KOPT-K1 (cell line): ENCODE data around the gene PTPRG.
"Not testable (repeated sequence)": the region's sequence is repeated elsewhere in the genome, so short reads cannot be mapped to it uniquely, and the experiment has no call there.

Source experiments
- H3K27ac ChIP-seq: fragments of 200-600 bp; sonication (generic); 2 replicates; pipeline ENCODE4 v1.5.1; 2016; ENCODE audit warnings: antibody characterized with exemption, mild to moderate bottlenecking, low read depth, low read length; ENCODE audit not compliant: poor library complexity, severe bottlenecking
- H3K36me3 ChIP-seq: fragments of 200-600 bp; sonication (generic); 2 replicates; pipeline ENCODE4 v1.5.1; 2017; ENCODE audit warnings: antibody characterized with exemption, mild to moderate bottlenecking, low read length, moderate library complexity; ENCODE audit not compliant: insufficient read depth
- H3K9me3 ChIP-seq: fragments of 200-600 bp; sonication (generic); 2 replicates; pipeline ENCODE4 v1.5.1; 2017; ENCODE audit warnings: antibody characterized with exemption, low read length, mild to moderate bottlenecking; ENCODE audit not compliant: insufficient read depth, poor library complexity, severe bottlenecking

The PTPRG gene

DNA sequence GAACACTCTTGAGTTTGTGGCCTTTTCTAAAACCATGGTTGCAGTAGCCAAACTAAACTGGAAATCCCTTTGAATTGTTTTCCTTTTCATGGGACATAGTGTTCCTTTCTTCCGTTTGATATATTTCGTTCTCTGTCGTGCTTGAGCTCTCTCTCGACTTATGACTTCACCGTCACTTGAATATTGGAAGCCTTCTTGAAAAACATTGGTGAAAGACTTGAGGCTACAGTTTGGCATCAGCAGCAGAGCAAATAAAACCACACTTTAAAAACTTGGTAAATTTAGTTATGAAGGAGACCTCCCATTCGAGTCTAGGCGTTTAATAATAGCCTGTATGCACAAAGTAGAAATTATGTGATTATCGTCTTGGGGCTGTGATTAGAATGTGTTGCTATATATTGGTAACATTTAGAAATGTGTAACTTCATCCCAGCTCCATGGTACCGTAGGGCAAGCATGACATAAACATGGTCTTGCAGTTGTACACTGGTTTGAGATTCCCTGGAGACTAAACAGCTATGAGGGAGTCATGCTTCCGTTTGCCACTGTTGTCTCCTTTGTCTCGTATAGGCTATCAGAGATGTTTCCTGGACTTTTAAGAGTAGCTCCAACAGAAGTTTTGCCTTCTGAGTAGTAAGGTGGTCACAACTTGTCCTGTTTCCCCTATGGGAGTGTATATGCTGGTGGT, 122.3 kb downstream of the PTPRG start:
- H3K9me3 ChIP-seq: no peaks in the 10 kb centered on the region
- H3K36me3 ChIP-seq: no peaks in the 10 kb centered on the region
- no peak overlapping the region for H3K27ac ChIP-seq

GRCh38 chr3:61684386-61684785, 123.0 kb downstream of the PTPRG start:
- Histone ChIP-seq H3K36me3 (no peaks in the 10 kb centered on the region), H3K9me3 (no peaks in the 10 kb centered on the region), H3K27ac (no peak overlapping the region)

DNA sequence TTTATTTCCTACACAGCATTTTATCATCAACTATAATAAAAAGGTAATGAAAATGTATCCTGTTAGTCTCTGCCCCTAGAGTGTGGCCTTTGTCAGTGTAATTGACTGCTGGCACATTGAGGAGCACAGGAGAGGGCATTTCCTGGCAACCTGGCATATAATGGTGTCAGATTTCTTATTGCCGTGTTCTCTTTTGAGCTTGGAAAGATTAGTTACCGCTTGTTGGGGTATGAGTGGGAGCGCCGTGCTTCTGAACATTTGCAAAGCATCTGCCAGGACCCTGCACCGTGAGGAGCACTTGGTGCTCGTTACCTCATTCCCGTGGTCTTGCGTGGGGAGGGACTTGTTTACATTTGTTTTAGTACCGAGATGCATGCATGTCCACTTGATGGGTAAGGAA, 124.4 kb downstream of the PTPRG start:
- Histone ChIP-seq H3K27ac (no peak overlapping the region), H3K9me3 (no peaks in the 10 kb centered on the region), H3K36me3 (no peaks in the 10 kb centered on the region)

- H3K36me3 ChIP-seq: no peaks in the 10 kb centered on the region
- H3K27ac ChIP-seq: no peak overlapping the region
- H3K9me3 ChIP-seq: no peaks in the 10 kb centered on the region
Observed at GRCh38 chr3:61686228-61686648, 124.9 kb downstream of the PTPRG start.

DNA sequence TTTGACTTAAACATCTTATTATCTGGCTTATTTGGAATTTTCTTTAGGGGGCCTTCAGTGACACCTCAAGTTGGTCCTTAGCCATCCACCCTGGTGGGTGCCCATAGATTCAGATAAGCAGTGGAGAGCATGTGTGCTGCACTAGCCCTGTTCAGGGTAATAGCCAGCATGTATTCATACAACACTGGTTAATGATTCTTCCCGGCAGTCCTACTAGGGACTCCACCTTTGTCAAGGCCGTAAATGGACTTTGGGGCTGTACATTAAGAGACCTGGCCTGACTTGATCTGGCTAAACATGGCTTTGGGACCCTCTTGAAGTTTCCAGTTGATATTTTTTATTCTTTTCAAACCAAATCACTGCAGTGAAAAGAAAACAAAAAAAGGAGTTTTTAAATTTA, 125.8 kb downstream of the PTPRG start:
- H3K9me3 ChIP-seq: no peaks in the 10 kb centered on the region
- no peak overlapping the region for H3K27ac ChIP-seq
- H3K36me3 ChIP-seq: no peaks in the 10 kb centered on the region

GRCh38 chr3:61687663-61688306, 126.4 kb downstream of the PTPRG start:
- Histone ChIP-seq H3K27ac (no peak overlapping the region), H3K36me3 (no peaks in the 10 kb centered on the region), H3K9me3 (no peaks in the 10 kb centered on the region)

GRCh38 chr3:61688307-61688984, 127.1 kb downstream of the PTPRG start:
- no peak overlapping the region for H3K27ac ChIP-seq

GRCh38 chr3:61690016-61690415, 128.6 kb downstream of the PTPRG start:
- no peaks in the 10 kb centered on the region for H3K36me3 ChIP-seq
- H3K9me3 ChIP-seq: no peaks in the 10 kb centered on the region
- no peak overlapping the region for H3K27ac ChIP-seq

More at GRCh38 chr3:61688307-61688984, 127.1 kb downstream of the PTPRG start:
- Histone ChIP-seq H3K36me3 (no peaks in the 10 kb centered on the region), H3K9me3 (no peaks in the 10 kb centered on the region)

GRCh38 chr3:61691466-61691865, 130.1 kb downstream of the PTPRG start:
- H3K27ac ChIP-seq: no peak overlapping the region
- no peaks in the 10 kb centered on the region for H3K9me3 ChIP-seq
- no peaks in the 10 kb centered on the region for H3K36me3 ChIP-seq

DNA sequence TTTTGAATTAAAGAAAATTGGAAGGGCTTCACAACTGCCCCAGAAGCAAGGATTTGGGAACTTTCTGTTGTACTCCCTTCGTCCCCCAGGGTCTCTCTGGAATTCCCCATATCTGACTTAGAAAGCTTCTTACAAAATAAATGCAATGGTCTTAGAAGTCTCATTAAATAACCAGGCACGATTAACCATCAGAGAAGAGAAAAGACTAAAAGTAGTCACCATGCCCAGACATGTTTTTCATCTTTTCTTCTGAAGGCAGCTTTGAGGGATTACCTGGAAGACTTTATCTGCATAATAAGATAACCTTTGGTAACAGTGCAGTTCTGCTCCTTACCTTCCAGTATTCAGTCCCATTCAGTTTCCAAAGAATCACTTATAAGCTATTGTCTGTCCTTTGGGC, 135.9 kb downstream of the PTPRG start:
- Histone ChIP-seq H3K36me3 (no peaks in the 10 kb centered on the region), H3K27ac (no peak overlapping the region), H3K9me3 (no peaks in the 10 kb centered on the region)

DNA sequence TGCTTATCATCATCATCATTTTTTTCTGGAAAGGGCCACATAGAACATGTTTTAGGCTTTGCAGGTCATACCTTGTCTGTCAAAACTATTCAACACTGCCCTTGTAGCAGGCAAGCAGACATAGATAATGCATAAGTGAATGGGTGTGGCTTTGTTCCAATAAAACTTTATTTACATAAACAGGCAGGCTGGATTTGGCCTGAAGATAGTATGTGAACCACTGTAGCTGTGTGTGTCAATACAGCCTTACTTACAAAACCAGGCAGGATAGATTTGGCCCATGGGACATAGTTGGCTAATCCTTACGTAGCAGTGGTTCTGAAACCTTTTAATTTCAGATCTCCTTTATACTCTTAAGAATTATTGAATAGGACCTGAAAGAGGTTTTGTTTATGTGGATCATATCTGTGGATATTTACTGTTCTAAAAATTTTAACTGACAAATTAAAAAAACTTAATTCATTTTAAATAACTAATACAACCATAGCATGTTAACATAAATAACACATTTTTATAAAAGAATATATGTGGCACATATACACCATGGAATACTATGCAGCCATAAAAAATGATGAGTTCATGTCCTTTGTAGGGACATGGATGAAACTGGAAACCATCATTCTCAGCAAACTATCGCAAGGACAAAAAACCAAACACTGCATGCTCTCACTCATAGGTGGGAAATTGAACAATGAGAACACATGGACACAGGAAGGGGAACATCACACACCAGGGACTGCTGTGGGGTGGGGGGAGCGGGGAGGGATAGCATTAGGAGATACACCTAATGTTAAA, 137.1 kb downstream of the PTPRG start:
- not testable (repeated sequence) for H3K36me3 ChIP-seq, H3K9me3 ChIP-seq, H3K27ac ChIP-seq

DNA sequence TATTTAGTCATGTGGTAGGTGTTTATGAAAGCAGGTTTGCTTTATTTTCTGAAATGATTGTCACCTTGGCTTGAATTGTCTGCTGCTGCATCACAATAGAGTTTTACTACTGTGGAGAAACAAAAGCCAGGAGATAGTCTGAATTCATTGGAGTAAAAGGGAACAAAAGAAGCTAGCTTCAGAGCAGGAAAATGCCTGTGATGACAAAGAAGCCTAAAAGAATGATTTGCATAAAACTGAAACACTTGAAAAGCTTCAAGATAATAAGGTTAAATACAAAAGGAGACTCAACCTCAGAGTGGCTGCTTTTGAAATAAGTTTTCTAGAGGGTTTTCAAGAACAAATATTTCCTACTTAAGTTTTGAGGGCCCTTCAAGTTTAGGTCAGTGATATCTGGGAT, 138.3 kb downstream of the PTPRG start:
- H3K36me3 ChIP-seq: no peaks in the 10 kb centered on the region
- H3K27ac ChIP-seq: no peak overlapping the region
- no peaks in the 10 kb centered on the region for H3K9me3 ChIP-seq

- Histone ChIP-seq H3K9me3 (no peaks in the 10 kb centered on the region), H3K36me3 (no peaks in the 10 kb centered on the region), H3K27ac (no peak overlapping the region)
Observed at GRCh38 chr3:61701011-61701410, 139.6 kb downstream of the PTPRG start.

- no peaks in the 10 kb centered on the region for H3K36me3 ChIP-seq
- no peaks in the 10 kb centered on the region for H3K9me3 ChIP-seq
- H3K27ac ChIP-seq: no peak overlapping the region
Observed at GRCh38 chr3:61702453-61702852, 141.1 kb downstream of the PTPRG start.

GRCh38 chr3:61704807-61705206, 143.4 kb downstream of the PTPRG start:
- H3K27ac ChIP-seq: no peak overlapping the region
- no peaks in the 10 kb centered on the region for H3K9me3 ChIP-seq
- H3K36me3 ChIP-seq: no peaks in the 10 kb centered on the region
